ENCODE measurements around the gene YOD1. TPM values are rescaled to one million over a fixed set of nuclear protein-coding genes. Genes with fewer than 3 reads are reported as not detected.

Gene YOD1
- total RNA-seq, 1 experiment from 2014 or later, result 63.9 TPM

GRCh38 chr1:207027206-207027777 lies 23.7 kb downstream of the YOD1 start:
- peak overlapping the region; percentile 85 for H3K9ac ChIP-seq (ENCODE audit: low read length)
- H3K27me3 ChIP-seq (ENCODE audit: low read length), result no peaks in the 10 kb centered on the region
- H3K4me2 ChIP-seq (ENCODE audit: low read length), result peak overlapping the region; percentile 89
- ATAC-seq (peak; percentile 73), DNase-seq (peak; percentile 100)
- CTCF ChIA-PET, result interaction anchor here (0.6 to 1.6 kb wide), 4 partner anchors 20 to 378 kb away, joined by 3 to 6 read pairs (median 6); no protein-coding TSS in a partner anchor
- intact Hi-C loops (cut with micrococcal nuclease), result loop anchor here (1.0 to 10.0 kb wide), 3 partner anchors 9 to 295 kb away; partner anchors contain the start of gene CD55
- no peak overlapping the region for H2AFZ ChIP-seq (ENCODE audit: low read length)
- POLR2A ChIA-PET (ENCODE audit: unreplicated experiment), result interaction anchor here (0.6 to 6.3 kb wide), 6 partner anchors 9 to 26 kb away, joined by 3 to 81 read pairs (median 6); partner anchors contain the start of gene PFKFB2
- peaks cover 32% of the 10 kb centered on the region for H3K36me3 ChIP-seq (ENCODE audit: low read depth, low read length)
- H3K9me2 ChIP-seq (replicated peaks; ENCODE audit: low read length), result no peaks in the 10 kb centered on the region
- H3F3A ChIP-seq (ENCODE audit: low read length, unreplicated experiment), result peaks cover 30% of the 10 kb centered on the region
- peaks cover 98% of the 10 kb centered on the region for H3K4me1 ChIP-seq (ENCODE audit: insufficient read depth, low read length)
- TF ChIP-seq EZH2 (IDR thresholded peaks at IDR 0.05; ENCODE audit: low read length, unreplicated experiment) (no peak), CTCF (conservative IDR thresholded peaks at IDR 0.05; ENCODE audit: low read depth, low read length) (no peak)
- no TSS peak for BruUV-seq (replicated peaks)
- no peaks in the 10 kb centered on the region for H4K20me1 ChIP-seq (ENCODE audit: low read length)
- peak overlapping the region; percentile 95 for H3K27ac ChIP-seq (ENCODE audit: low read length)
- H3K9me3 ChIP-seq (ENCODE audit: low read length), result no peaks in the 10 kb centered on the region
- H3K4me3 ChIP-seq (ENCODE audit: low read length), result peak overlapping the region; percentile 17; the same call in 1 of the 2 replicates
- peaks cover 86% of the 10 kb centered on the region for H3K79me2 ChIP-seq (ENCODE audit: low read length)

DNA sequence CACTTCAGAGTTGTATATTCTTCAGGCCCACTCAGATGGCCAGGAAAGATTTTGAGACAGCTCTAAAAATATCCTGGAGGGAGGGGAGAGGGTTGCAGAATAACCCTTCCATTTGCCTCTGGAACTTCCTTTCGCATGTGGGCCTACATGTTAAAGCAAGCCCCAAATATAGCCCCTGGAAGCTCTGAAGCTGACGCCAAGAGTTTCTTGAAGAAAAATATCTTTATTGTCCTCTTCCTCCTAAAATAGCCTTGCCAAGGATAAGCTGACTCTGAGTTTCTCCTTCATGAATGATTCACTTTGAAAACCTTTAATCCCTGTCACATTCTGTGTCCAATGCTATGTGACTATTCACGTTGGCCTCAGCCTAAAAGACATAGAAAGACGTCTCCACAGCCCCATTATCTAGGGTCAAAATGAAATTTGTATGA lies 24.9 kb downstream of the YOD1 start:
- Histone ChIP-seq H3K4me1 (ENCODE audit: insufficient read depth, low read length) (peaks cover 98% of the 10 kb centered on the region), H3K27ac (ENCODE audit: low read length) (peak overlapping the region; percentile 95), H3K36me3 (ENCODE audit: low read depth, low read length) (peaks cover 38% of the 10 kb centered on the region), H3K79me2 (ENCODE audit: low read length) (peaks cover 78% of the 10 kb centered on the region), H3K9ac (ENCODE audit: low read length) (peak overlapping the region; percentile 80), H3K9me3 (ENCODE audit: low read length) (no peaks in the 10 kb centered on the region), H4K20me1 (ENCODE audit: low read length) (no peaks in the 10 kb centered on the region), H3K4me2 (ENCODE audit: low read length) (peak overlapping the region; percentile 47), H3F3A (ENCODE audit: low read length, unreplicated experiment) (peaks cover 27% of the 10 kb centered on the region), H3K27me3 (ENCODE audit: low read length) (no peaks in the 10 kb centered on the region), H3K9me2 (replicated peaks; ENCODE audit: low read length) (no peaks in the 10 kb centered on the region), H2AFZ (ENCODE audit: low read length) (no peak overlapping the region), H3K4me3 (ENCODE audit: low read length) (peak overlapping the region; percentile 2; the same call in 1 of the 2 replicates)
- TF ChIP-seq CTCF (conservative IDR thresholded peaks at IDR 0.05; ENCODE audit: low read depth, low read length) (no peak), EZH2 (IDR thresholded peaks at IDR 0.05; ENCODE audit: low read length, unreplicated experiment) (no peak), EZH2phosphoT487 (IDR thresholded peaks at IDR 0.05; ENCODE audit: borderline replicate concordance, low read length) (no peak)
- DNase-seq (peak; percentile 82), ATAC-seq (no peak)
- BruUV-seq (replicated peaks), result TSS peak; percentile 13
- ChIA-PET CTCF (interaction anchor here (0.8 to 2.2 kb wide), 5 partner anchors 20 to 414 kb away, joined by 3 to 9 read pairs (median 6); partner anchors contain the start of genes EIF2D and PFKFB2), POLR2A (ENCODE audit: unreplicated experiment) (interaction anchor here (0.6 to 2.1 kb wide), 3 partner anchors 20 to 40 kb away, joined by 3 to 12 read pairs (median 5); partner anchors contain the start of gene PFKFB2)
- intact Hi-C loops (cut with micrococcal nuclease), result loop anchor here (5.0 to 10.0 kb wide), 2 partner anchors 279 to 296 kb away; partner anchors contain the start of gene CD55

All from PC-3 (cell line).